ENCODE data around the gene PAOX. TPM values are rescaled to one million over a fixed set of nuclear protein-coding genes. Genes with fewer than 3 reads are reported as not detected.

Gene PAOX
- total and polyA plus RNA-seq, 2 of the 4 experiments (the other 2 are of a cell fraction) = 3.8 to 4.5 TPM

- no peaks in the 10 kb centered on the region for H3K27me3 ChIP-seq (ENCODE audit: control insufficient read depth, insufficient read depth, low read length)
- dilution Hi-C loops (cut with HindIII; ENCODE audit: low sequenced_read_pairs, unreplicated experiment) = no loop called here
Observed at GRCh38 chr10:133391761-133392518, 12.9 kb downstream of the PAOX start.

More at GRCh38 chr10:133391761-133392518, 12.9 kb downstream of the PAOX start:
- H4K91ac ChIP-seq (ENCODE audit: insufficient read depth, low read depth, low read length) = no peak overlapping the region
- H3K14ac ChIP-seq (replicated peaks; ENCODE audit: low read depth, low read length) = no peak overlapping the region
- no peak overlapping the region for H2AK9ac ChIP-seq (replicated peaks; ENCODE audit: low read depth, low read length, poor library complexity)
- intact Hi-C loops (cut with micrococcal nuclease) (no loop called here), in situ Hi-C loops (cut with MboI; ENCODE audit: low sequenced_read_pairs) (no loop called here)
- H2AFZ ChIP-seq (replicated peaks; ENCODE audit: low read length, poor library complexity) = no peak overlapping the region
- H2AK5ac ChIP-seq (ENCODE audit: low read depth, low read length) = no peak overlapping the region
- no peak overlapping the region for H2BK120ac ChIP-seq (ENCODE audit: low read depth, low read length)
- no peak overlapping the region for H4K8ac ChIP-seq (ENCODE audit: low read depth in 2 of 2, low read length in 2 of 2)
- H3K18ac ChIP-seq (ENCODE audit: low read depth, low read length) = no peak overlapping the region
- H3K9me3 ChIP-seq (ENCODE audit: control insufficient read depth, insufficient read depth, low read length) = no peaks in the 10 kb centered on the region
- H4K20me1 ChIP-seq (ENCODE audit: insufficient read depth, low read length) = no peaks in the 10 kb centered on the region
- no peak overlapping the region for H4K5ac ChIP-seq (ENCODE audit: low read depth, low read length)
- ChIA-PET CTCF (no interaction called here), POLR2A (ENCODE audit: unreplicated experiment) (no interaction called here)
- peaks cover 19 to 23% of the 10 kb centered on the region in 2 experiments for H3K79me1 ChIP-seq (ENCODE audit: low read depth in 1 of 2, low read length in 2 of 2)
- no peak overlapping the region for H2BK20ac ChIP-seq (ENCODE audit: low read depth, low read length)
- DNase-seq = no peak
- H3K9me1 ChIP-seq (ENCODE audit: insufficient read depth, low read length) = peaks cover 9% of the 10 kb centered on the region; the same call in 1 of the 2 replicates
- no peak overlapping the region for H3K27ac ChIP-seq (ENCODE audit: insufficient read depth, low read length)
- H3K4me3 ChIP-seq (ENCODE audit: insufficient read depth, low read depth, low read length) = no peak overlapping the region
- H3K9ac ChIP-seq (ENCODE audit: low read depth, low read length) = no peak overlapping the region
- H3K4me2 ChIP-seq (ENCODE audit: low read depth, low read length) = no peak overlapping the region
- TF ChIP-seq MAZ (IDR thresholded peaks at IDR 0.05; ENCODE audit: borderline replicate concordance, low read depth, low read length) (no peak), CHD1 (IDR thresholded peaks at IDR 0.05; ENCODE audit: low read depth, low read length) (no peak), SMC3 (IDR thresholded peaks at IDR 0.05; ENCODE audit: low read depth, low read length) (no peak)
- peaks cover 16% of the 10 kb centered on the region for H3K36me3 ChIP-seq (ENCODE audit: control insufficient read depth, insufficient read depth, low read length)
- BruUV-seq (replicated peaks) = no TSS peak
- 100% methylated on average over 3 of the region's 12 CpGs; no CpG with 5 or more reads in 1 of the 2 experiments for WGBS, 2 experiments (ENCODE audit: extremely low coverage in 2 of 2, insufficient read length in 1 of 2)
- H3K4me1 ChIP-seq (ENCODE audit: control insufficient read depth, insufficient read depth, low read length) = peaks cover 4% of the 10 kb centered on the region; the same call in 1 of the 2 replicates
- H3K56ac ChIP-seq (ENCODE audit: extremely low read depth, insufficient read depth, low read length) = no peak overlapping the region
- no peak overlapping the region for H3K4ac ChIP-seq (ENCODE audit: low read depth, low read length)
- H3K23ac ChIP-seq (ENCODE audit: low read depth, low read length) = no peak overlapping the region
- no peak for ATAC-seq (ENCODE audit: low read depth)
- no peak overlapping the region for H2BK15ac ChIP-seq (ENCODE audit: low read depth, low read length)
- no peak overlapping the region for H2BK5ac ChIP-seq (ENCODE audit: low read depth, low read length, poor library complexity, severe bottlenecking)
